ENCODE data around the gene NDFIP1.

GRCh38 chr5:142183561-142183960 is 75.0 kb downstream of the NDFIP1 start:
- TF ChIP-seq, protein P1, sequence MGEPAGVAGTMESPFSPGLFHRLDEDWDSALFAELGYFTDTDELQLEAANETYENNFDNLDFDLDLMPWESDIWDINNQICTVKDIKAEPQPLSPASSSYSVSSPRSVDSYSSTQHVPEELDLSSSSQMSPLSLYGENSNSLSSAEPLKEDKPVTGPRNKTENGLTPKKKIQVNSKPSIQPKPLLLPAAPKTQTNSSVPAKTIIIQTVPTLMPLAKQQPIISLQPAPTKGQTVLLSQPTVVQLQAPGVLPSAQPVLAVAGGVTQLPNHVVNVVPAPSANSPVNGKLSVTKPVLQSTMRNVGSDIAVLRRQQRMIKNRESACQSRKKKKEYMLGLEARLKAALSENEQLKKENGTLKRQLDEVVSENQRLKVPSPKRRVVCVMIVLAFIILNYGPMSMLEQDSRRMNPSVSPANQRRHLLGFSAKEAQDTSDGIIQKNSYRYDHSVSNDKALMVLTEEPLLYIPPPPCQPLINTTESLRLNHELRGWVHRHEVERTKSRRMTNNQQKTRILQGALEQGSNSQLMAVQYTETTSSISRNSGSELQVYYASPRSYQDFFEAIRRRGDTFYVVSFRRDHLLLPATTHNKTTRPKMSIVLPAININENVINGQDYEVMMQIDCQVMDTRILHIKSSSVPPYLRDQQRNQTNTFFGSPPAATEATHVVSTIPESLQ (CRISPR knock-in tag; IDR thresholded peaks at IDR 0.05) = no peak
- TF ChIP-seq GABPB1 (CRISPR knock-in tag; IDR thresholded peaks at IDR 0.05) (no peak), SP1 (CRISPR knock-in tag; conservative IDR thresholded peaks at IDR 0.05) (no peak), ATF2 (CRISPR knock-in tag; IDR thresholded peaks at IDR 0.05; ENCODE audit: borderline replicate concordance, low read depth) (no peak), SMAD4 (CRISPR knock-in tag; IDR thresholded peaks at IDR 0.05) (no peak), CREM (CRISPR knock-in tag; IDR thresholded peaks at IDR 0.05) (no peak)
